ENCODE measurements around the gene DCPS. TPM values are rescaled to one million over a fixed set of nuclear protein-coding genes. Genes with fewer than 3 reads are reported as not detected.
"Not testable (repeated sequence)": the region's sequence is repeated elsewhere in the genome, so short reads cannot be mapped to it uniquely, and the experiment has no call there.

Gene DCPS
- total RNA-seq, 1 experiment from 2014 or later, result 52.6 TPM

DNA sequence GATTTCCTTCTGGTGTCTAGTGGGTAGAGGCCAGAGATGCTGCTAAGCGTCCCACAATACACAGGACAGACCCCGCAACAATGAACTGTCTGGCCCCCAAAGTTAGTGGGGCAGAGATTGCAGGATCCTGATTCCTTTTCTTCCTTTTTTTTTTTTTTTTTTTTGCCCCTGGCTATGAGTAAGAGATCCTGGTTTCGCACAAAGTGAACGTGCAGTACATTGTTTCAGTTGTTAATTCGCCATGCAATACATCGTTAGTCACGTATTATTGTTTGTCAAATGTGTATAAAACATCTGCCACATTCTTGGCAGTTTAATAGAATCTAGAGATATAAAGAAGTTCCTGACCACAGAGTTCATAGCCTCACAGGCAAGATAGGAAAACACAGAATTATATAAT lies 71.9 kb downstream of the DCPS start:
- TF ChIP-seq EZH2 (IDR thresholded peaks at IDR 0.05; ENCODE audit: low read length, unreplicated experiment), result no peak
- TF ChIP-seq, protein P1, sequence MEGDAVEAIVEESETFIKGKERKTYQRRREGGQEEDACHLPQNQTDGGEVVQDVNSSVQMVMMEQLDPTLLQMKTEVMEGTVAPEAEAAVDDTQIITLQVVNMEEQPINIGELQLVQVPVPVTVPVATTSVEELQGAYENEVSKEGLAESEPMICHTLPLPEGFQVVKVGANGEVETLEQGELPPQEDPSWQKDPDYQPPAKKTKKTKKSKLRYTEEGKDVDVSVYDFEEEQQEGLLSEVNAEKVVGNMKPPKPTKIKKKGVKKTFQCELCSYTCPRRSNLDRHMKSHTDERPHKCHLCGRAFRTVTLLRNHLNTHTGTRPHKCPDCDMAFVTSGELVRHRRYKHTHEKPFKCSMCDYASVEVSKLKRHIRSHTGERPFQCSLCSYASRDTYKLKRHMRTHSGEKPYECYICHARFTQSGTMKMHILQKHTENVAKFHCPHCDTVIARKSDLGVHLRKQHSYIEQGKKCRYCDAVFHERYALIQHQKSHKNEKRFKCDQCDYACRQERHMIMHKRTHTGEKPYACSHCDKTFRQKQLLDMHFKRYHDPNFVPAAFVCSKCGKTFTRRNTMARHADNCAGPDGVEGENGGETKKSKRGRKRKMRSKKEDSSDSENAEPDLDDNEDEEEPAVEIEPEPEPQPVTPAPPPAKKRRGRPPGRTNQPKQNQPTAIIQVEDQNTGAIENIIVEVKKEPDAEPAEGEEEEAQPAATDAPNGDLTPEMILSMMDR (conservative IDR thresholded peaks at IDR 0.05; ENCODE audit: low read depth, low read length), result no peak
- no peak for TF ChIP-seq EZH2phosphoT487 (IDR thresholded peaks at IDR 0.05; ENCODE audit: borderline replicate concordance, low read length)
- Histone ChIP-seq H3K36me3 (ENCODE audit: low read depth, low read length) (no peaks in the 10 kb centered on the region; the same call in 1 of the 2 replicates), H3K79me2 (ENCODE audit: low read length) (peaks cover 86% of the 10 kb centered on the region), H3F3A (ENCODE audit: low read length, unreplicated experiment) (no peaks in the 10 kb centered on the region), H3K4me3 (ENCODE audit: low read length) (no peak overlapping the region), H3K27me3 (ENCODE audit: low read length) (no peaks in the 10 kb centered on the region), H3K9me2 (replicated peaks; ENCODE audit: low read length) (no peaks in the 10 kb centered on the region), H3K4me1 (ENCODE audit: insufficient read depth, low read length) (peaks cover 33% of the 10 kb centered on the region), H3K9me3 (ENCODE audit: low read length) (no peaks in the 10 kb centered on the region), H2AFZ (ENCODE audit: low read length) (no peak overlapping the region), H3K9ac (ENCODE audit: low read length) (no peak overlapping the region), H4K20me1 (ENCODE audit: low read length) (peaks cover 5% of the 10 kb centered on the region; the same call in 1 of the 2 replicates), H3K27ac (ENCODE audit: low read length) (no peak overlapping the region), H3K4me2 (ENCODE audit: low read length) (peak overlapping the region; percentile 42)
- ChIA-PET CTCF (no interaction called here), POLR2A (ENCODE audit: unreplicated experiment) (no interaction called here)
- DNase-seq (peak; percentile 71), ATAC-seq (peak; percentile 7)
- intact Hi-C loops (cut with micrococcal nuclease), result no loop called here
- no TSS peak for BruUV-seq (replicated peaks)

DNA sequence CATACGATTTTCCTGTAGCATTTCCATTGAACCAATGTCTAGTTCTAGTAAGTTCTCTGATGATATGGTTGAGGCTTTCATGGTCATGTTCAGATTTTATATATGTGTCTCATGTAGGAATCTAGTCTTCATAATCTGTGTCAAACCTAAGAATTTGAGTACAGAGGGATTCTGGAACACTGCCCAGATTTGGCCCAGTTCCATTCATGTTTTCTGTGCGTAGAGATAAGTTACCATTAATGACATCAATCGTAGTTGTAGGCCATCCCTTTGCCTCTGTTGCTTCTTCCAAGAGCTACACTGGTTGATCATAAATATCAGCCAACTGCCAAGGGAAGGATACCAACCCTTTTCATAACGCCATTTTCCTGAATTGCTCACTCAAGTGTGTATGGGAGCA lies 74.9 kb downstream of the DCPS start:
- Histone ChIP-seq H3K27me3 (ENCODE audit: low read length) (no peaks in the 10 kb centered on the region), H2AFZ (ENCODE audit: low read length) (no peak overlapping the region), H3K79me2 (ENCODE audit: low read length) (peaks cover 71% of the 10 kb centered on the region), H3K9me3 (ENCODE audit: low read length) (no peaks in the 10 kb centered on the region), H3K27ac (ENCODE audit: low read length) (no peak overlapping the region), H3K9me2 (replicated peaks; ENCODE audit: low read length) (no peaks in the 10 kb centered on the region), H3K4me2 (ENCODE audit: low read length) (no peak overlapping the region), H3K9ac (ENCODE audit: low read length) (no peak overlapping the region), H4K20me1 (ENCODE audit: low read length) (peaks cover 5% of the 10 kb centered on the region; the same call in 1 of the 2 replicates), H3K4me3 (ENCODE audit: low read length) (no peak overlapping the region), H3K4me1 (ENCODE audit: insufficient read depth, low read length) (peaks cover 34% of the 10 kb centered on the region), H3F3A (ENCODE audit: low read length, unreplicated experiment) (no peaks in the 10 kb centered on the region), H3K36me3 (ENCODE audit: low read depth, low read length) (no peaks in the 10 kb centered on the region; the same call in 1 of the 2 replicates)
- no TSS peak for BruUV-seq (replicated peaks)
- DNase-seq (no peak), ATAC-seq (no peak)
- CTCF ChIA-PET, result no interaction called here
- intact Hi-C loops (cut with micrococcal nuclease), result no loop called here
- POLR2A ChIA-PET (ENCODE audit: unreplicated experiment), result no interaction called here
- TF ChIP-seq EZH2 (IDR thresholded peaks at IDR 0.05; ENCODE audit: low read length, unreplicated experiment) (no peak), EZH2phosphoT487 (IDR thresholded peaks at IDR 0.05; ENCODE audit: borderline replicate concordance, low read length) (no peak)
- TF ChIP-seq, protein P1 (conservative IDR thresholded peaks at IDR 0.05; ENCODE audit: low read depth, low read length), result no peak

DNA sequence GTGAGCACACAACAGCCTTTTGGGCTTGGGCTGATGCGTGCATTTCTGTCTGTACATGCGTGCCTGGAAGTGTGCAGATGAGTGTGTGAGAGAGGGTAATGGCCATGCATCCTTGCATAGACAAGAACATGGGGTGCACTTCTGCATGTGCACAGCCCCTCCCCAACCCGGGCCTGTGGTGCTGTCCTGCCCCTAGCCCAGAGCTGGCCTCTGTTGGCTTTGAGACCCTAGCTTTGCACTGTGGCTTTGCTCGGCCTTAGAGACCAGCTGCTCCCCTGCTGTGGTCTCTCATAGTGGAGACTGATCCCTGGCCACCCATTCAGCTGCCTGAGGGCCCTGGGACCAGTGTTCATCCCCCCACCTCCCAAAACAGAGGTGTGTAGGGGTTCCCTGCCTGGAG lies 77.0 kb downstream of the DCPS start:
- Histone ChIP-seq H3K79me2 (ENCODE audit: low read length) (peaks cover 75% of the 10 kb centered on the region), H4K20me1 (ENCODE audit: low read length) (peaks cover 5% of the 10 kb centered on the region; the same call in 1 of the 2 replicates)

DNA sequence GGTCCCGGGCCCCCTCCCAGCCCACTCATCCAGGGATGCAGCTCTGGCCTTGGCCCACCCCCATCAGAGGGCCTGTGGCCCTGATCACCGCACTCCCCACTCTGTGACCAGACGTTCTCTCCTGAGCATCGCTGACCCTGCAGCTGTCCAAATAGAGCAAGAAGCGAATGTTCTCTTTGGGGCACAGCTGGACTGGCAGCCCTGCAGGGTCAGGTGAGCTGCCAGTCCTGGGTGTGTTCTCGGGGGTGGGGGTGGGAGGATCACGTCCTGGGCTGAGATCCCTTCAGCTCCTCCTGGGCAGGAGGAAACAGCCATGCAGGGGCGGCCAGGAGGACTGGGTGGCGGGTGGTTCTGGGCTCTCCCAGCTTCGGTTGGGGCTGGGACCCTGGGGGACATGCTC lies 78.1 kb downstream of the DCPS start:
- H3F3A ChIP-seq (ENCODE audit: low read length, unreplicated experiment); ATAC-seq; H3K36me3 ChIP-seq (ENCODE audit: low read depth, low read length); BruUV-seq (replicated peaks); H3K4me2 ChIP-seq (ENCODE audit: low read length); CTCF ChIA-PET; POLR2A ChIA-PET (ENCODE audit: unreplicated experiment); H3K4me3 ChIP-seq (ENCODE audit: low read length); H3K9me2 ChIP-seq (replicated peaks; ENCODE audit: low read length); DNase-seq; H2AFZ ChIP-seq (ENCODE audit: low read length); H4K20me1 ChIP-seq (ENCODE audit: low read length); H3K9ac ChIP-seq (ENCODE audit: low read length); H3K27ac ChIP-seq (ENCODE audit: low read length); H3K27me3 ChIP-seq (ENCODE audit: low read length); intact Hi-C loops (cut with micrococcal nuclease); H3K9me3 ChIP-seq (ENCODE audit: low read length): not testable (repeated sequence)
- H3K4me1 ChIP-seq (ENCODE audit: insufficient read depth, low read length), result peaks cover 44% of the 10 kb centered on the region
- H3K79me2 ChIP-seq (ENCODE audit: low read length), result peaks cover 73% of the 10 kb centered on the region

More for the DNA sequence above, 77.0 kb downstream of the DCPS start:
- Histone ChIP-seq H3K9me3 (ENCODE audit: low read length) (no peaks in the 10 kb centered on the region), H3K4me2 (ENCODE audit: low read length) (no peak overlapping the region), H3K9ac (ENCODE audit: low read length) (no peak overlapping the region), H3K4me1 (ENCODE audit: insufficient read depth, low read length) (peaks cover 43% of the 10 kb centered on the region), H3K27me3 (ENCODE audit: low read length) (no peaks in the 10 kb centered on the region), H3K4me3 (ENCODE audit: low read length) (no peak overlapping the region), H3K9me2 (replicated peaks; ENCODE audit: low read length) (no peaks in the 10 kb centered on the region), H3K36me3 (ENCODE audit: low read depth, low read length) (no peaks in the 10 kb centered on the region; the same call in 1 of the 2 replicates), H3K27ac (ENCODE audit: low read length) (no peak overlapping the region), H2AFZ (ENCODE audit: low read length) (no peak overlapping the region), H3F3A (ENCODE audit: low read length, unreplicated experiment) (no peaks in the 10 kb centered on the region)
- no TSS peak for BruUV-seq (replicated peaks)
- DNase-seq, result no peak
- intact Hi-C loops (cut with micrococcal nuclease), result no loop called here
- CTCF ChIA-PET, result no interaction called here
- TF ChIP-seq, protein P1 (conservative IDR thresholded peaks at IDR 0.05; ENCODE audit: low read depth, low read length), result no peak
- TF ChIP-seq EZH2 (IDR thresholded peaks at IDR 0.05; ENCODE audit: low read length, unreplicated experiment) (no peak), EZH2phosphoT487 (IDR thresholded peaks at IDR 0.05; ENCODE audit: borderline replicate concordance, low read length) (no peak)
- POLR2A ChIA-PET (ENCODE audit: unreplicated experiment), result no interaction called here
- ATAC-seq, result no peak

Measured in PC-3 (cell line).